WI38 (cell line): ENCODE results near the gene NRG3.

Source experiments
- H3K4me3 ChIP-seq: 2 replicates; pipeline ENCODE4 v1.5.1; 2011; ENCODE audit warnings: low read depth, mild to moderate bottlenecking, control low read depth, low read length
- TF ChIP-seq, protein P1 (sequence below): IDR thresholded peaks from 2 replicates; pipeline ENCODE4 v1.5.1; 2012; ENCODE audit warnings: low read depth, mild to moderate bottlenecking, control low read depth, low read length

Gene NRG3

DNA sequence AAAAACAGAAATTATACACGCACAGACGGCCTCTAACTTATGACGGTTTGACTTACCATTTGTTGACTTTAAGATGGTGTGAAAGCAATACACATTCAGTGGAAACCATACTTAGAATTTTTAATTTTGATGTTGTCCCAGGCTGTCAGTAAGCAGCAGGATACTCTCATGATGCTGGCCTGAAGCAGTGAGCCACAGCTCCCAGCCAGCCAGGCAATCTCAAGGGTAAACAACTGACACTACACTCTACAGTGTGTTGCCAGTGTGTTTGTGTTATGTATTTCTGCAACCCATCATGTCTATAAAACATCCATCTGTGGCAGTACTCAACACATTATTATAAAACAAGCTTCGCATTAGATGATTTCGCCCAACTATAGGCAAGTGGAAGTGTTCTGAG, 747.5 kb downstream of the NRG3 start:
- no peak overlapping the region for H3K4me3 ChIP-seq
- TF ChIP-seq, protein P1, sequence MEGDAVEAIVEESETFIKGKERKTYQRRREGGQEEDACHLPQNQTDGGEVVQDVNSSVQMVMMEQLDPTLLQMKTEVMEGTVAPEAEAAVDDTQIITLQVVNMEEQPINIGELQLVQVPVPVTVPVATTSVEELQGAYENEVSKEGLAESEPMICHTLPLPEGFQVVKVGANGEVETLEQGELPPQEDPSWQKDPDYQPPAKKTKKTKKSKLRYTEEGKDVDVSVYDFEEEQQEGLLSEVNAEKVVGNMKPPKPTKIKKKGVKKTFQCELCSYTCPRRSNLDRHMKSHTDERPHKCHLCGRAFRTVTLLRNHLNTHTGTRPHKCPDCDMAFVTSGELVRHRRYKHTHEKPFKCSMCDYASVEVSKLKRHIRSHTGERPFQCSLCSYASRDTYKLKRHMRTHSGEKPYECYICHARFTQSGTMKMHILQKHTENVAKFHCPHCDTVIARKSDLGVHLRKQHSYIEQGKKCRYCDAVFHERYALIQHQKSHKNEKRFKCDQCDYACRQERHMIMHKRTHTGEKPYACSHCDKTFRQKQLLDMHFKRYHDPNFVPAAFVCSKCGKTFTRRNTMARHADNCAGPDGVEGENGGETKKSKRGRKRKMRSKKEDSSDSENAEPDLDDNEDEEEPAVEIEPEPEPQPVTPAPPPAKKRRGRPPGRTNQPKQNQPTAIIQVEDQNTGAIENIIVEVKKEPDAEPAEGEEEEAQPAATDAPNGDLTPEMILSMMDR, result no peak

DNA sequence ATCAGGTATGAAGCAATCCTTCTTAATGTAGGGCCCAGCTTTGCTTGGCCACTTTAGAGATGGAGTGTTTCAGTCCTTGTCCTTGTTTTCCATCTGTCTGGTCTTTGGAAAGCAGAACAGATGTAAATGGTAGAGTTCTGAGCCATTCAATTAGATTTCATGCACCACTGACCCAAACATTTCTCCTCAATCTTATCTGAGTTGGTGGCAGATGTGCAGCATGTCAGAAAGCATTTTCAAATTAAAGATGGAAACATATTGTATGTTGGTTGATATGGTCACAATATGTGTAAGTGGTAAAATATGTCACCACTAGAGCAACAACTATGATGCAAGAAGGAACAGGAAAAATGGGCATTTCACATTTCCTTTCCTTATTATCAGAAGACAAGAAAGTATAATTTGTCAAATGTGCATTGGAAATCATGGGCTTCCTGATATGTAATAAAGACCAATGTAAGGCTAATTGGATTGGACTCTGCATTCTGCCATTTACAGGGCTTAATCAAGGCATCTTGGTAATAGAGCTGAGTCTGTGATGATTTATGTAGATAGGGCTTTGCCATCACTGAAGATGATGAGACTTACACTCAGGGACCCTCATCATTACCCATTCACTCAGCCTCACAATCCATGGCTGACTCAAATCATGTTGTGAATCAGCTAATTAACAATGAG, 750.7 kb downstream of the NRG3 start:
- H3K4me3 ChIP-seq, result no peak overlapping the region
- TF ChIP-seq, protein P1, result no peak

DNA sequence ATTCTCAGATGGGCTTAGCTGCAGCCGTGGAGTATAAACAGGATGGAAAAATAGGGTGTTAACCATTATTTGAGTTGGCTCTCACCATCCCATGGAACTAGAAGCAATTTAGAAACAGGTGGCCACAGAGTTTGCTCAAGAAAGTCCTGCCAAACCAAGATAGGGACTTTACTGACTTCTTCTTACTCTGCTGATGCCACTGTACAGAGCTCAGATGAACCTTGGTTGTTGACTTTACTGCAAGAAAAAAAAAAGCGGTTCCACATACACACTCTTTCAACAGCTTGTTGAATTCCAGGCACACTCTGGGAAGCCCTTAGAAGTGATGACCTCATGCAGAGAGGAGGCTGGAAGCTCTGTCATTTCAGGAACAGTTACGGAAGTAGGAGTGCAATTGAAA, 753.4 kb downstream of the NRG3 start:
- TF ChIP-seq, protein P1, result no peak
- no peak overlapping the region for H3K4me3 ChIP-seq

DNA sequence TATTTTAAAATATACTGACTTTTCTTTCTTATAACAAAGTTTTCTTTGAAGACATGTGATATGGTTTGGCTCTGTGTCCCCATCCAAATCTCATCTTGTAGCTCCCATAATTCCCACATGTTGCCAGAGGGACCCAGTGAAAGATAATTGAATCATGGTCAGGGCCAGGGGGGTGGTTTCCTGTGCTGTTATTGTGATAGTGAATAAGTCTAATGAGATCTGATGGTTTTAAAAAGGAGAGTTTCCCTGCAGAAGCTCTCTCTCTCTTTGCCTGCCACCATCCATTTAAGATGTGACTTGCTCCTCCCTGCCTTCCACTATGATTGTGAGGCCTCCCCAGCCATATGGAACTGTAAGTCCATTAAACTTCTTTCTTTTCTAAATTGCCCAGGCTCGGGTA, 768.1 kb downstream of the NRG3 start:
- H3K4me3 ChIP-seq, result no peak overlapping the region
- TF ChIP-seq, protein P1, result no peak

DNA sequence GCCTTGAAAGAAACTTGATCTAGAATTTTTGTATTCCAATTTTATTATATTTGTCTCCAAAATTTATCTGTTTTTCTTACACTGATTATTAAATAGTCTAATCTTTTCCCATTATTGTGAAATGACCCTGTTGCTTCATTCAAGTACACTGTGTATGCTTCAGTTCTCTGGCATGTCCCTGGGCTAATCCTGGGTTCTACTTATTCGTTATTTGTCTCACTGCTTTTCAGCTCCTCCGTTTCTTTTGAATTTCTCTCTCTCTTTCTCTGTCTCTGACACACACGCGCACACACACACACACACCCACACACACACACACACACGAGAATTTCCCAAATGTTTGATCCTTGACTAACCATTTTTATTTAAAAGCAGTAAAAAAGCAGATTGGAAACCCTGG, 768.6 kb downstream of the NRG3 start:
- TF ChIP-seq, protein P1, result no peak
- H3K4me3 ChIP-seq, result no peak overlapping the region

DNA sequence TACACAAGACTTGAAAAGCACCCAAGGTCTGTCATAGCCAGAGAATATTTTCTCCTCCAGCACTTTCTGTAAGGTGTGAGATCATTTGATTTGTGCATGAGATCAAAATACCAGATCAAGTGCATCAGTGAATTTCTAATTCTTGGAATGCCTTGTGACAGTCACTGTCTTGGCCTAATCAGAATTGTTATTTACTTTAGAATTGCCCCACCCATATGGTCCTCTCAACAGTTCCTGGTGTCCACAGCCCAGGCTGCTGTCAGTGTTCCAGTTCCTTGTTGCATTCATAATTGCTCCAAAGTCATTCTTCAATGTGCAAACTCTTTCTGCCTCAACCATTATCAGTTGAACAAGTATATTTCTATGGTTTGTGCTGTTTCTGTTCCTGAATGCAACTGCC, 770.2 kb downstream of the NRG3 start:
- H3K4me3 ChIP-seq, result no peak overlapping the region
- TF ChIP-seq, protein P1, result no peak

DNA sequence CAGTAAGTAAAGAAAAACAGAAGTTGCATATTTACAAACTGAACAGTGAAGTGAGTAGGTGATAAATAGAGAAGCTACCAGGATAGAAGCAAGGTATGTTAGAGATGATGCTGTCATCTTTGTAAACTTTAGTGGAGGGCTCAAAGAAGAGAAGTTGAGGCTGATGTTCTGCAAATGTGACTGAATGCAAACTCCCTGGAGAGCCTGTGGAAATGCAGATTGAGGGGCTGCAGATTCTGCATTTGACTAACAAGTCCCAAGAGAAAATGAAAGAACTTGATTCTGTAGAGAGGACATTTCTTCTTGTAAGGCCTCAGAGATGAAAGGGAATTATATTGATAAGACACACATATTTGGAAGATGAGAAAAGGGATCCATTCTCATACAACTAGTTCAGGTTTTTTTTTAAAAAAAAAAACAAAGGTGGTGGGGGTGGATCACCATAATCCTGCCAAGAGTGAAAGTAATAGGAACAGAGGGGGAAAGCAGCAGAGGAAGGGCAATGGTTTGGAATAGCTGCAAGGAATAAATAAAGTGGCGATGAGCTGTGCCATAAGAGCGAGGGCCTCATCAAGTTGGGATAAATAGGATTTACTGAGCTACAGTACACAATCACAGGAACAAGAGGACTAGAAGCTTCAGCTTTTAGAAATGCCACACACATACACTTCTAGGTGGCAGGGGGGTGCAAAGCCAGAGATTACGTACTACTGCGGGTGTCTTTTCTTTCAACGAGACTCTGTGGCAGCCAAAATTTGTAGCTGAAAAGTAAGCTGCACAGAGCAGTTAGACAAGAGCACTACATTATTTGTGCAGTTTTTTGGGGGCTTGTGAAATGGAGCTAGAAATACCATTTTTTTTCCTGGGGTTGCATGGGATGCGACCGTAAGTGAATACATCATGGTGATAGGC, 778.5 kb downstream of the NRG3 start:
- TF ChIP-seq, protein P1, result no peak
- no peak overlapping the region for H3K4me3 ChIP-seq
